Right lobe of liver (tissue), 4 donors: Measurements from ENCODE around the gene CTSD.

Source experiments
- POLR2A ChIP-seq: fragments of 450-650 bp; IDR thresholded peaks from one replicate; pipeline ENCODE4 v1.6.1; 2017; ENCODE audit warnings: antibody characterized with exemption, mild to moderate bottlenecking
- TF ChIP-seq, protein P1 (sequence below), 4 donors: fragments of 200-600 bp in 3 of 4; fragments of 450-650 bp in 1 of 4; IDR thresholded peaks; one replicate each; pipeline versions ENCODE4 v1.5.1 to v1.8.0; 2016 to 2022; ENCODE audit warnings: antibody characterized with exemption in 4 of 4, mild to moderate bottlenecking in 2 of 4
- donor health status: DM: no; HTN: no; CAD: no.
- donor health status: DM: no; HTN: no; CAD: no.
- donor health status: DM: no; HTN: yes; CAD: no.

DNA sequence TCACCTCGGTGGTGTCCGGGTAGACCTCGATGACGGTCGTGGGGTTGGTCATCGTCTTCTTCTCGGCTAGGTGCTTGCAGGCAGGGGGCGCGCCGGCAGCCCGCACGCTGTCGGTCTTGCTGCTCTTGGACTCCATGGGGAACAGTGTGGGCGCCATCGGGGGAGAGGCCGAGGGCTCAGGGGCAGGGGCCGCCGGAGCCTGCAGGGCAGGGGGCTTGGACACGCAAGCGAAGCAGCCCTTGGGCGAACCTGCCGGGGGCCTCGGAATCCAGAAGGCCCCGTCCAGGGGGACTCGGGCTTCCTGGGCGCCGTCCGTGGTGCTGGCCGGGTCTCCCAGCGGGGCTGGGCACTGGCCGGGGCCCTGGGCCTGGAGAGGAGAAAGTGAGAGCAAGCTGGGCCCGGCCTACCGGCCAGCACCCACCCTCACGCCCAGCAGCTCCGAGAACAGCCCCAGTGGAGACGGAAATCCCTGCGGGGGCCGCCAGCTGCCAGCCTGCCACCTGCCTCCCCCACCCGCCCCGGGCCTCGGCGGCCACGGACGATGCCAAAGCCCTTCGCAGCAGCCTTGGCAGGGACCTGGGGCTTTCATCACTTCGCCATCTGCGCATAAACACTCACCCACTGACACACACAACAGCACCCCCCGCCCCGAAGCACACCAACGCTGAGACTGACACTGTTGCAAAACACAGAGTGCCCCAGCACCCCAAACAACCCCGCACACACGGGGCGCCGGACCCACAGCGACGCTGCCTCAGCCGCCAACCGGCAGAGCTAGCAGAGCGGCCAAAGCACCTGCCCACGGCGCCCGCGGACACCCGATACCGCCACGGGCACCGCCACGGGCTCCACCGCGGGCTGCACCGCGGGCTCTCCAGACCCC lies 15.7 kb downstream of the CTSD start:
- no peak for TF ChIP-seq POLR2A
- TF ChIP-seq, protein P1, sequence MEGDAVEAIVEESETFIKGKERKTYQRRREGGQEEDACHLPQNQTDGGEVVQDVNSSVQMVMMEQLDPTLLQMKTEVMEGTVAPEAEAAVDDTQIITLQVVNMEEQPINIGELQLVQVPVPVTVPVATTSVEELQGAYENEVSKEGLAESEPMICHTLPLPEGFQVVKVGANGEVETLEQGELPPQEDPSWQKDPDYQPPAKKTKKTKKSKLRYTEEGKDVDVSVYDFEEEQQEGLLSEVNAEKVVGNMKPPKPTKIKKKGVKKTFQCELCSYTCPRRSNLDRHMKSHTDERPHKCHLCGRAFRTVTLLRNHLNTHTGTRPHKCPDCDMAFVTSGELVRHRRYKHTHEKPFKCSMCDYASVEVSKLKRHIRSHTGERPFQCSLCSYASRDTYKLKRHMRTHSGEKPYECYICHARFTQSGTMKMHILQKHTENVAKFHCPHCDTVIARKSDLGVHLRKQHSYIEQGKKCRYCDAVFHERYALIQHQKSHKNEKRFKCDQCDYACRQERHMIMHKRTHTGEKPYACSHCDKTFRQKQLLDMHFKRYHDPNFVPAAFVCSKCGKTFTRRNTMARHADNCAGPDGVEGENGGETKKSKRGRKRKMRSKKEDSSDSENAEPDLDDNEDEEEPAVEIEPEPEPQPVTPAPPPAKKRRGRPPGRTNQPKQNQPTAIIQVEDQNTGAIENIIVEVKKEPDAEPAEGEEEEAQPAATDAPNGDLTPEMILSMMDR (IDR thresholded peaks at IDR 0.05) = no peak
